NCI-H510A treated with DMSO at 0.1 percent for 48 hours (cell line): ENCODE results near the gene NEDD9.

Experiments used
- DNase-seq: peaks from one replicate; lab custom pipeline; 2025; lab: John Stamatoyannopoulos, UW

NEDD9 gene

GRCh38 chr6:11174242-11174611 is 58.2 kb downstream of the NEDD9 start:
- no peak for DNase-seq

GRCh38 chr6:11172501-11173327 is 59.8 kb downstream of the NEDD9 start:
- DNase-seq = no peak

DNA sequence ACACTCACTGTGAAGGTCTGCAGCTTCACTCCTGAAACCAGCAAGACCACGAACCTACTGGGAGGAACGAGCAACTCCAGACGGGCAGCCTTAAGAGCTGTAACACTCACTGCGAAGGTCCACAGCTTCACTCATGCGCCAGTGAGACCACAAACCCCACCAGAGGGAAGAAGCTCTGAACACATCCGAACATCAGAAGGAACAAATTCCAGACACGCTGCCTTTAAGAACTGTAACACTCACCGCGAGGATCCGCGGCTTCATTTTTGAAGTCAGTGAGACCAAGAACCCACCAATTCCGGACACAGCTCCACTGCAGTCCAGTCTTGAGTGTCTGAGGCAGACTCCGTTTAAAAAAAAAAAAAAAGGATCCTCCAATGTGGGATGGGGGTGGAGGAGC is 60.5 kb downstream of the NEDD9 start:
- DNase-seq = no peak

DNA sequence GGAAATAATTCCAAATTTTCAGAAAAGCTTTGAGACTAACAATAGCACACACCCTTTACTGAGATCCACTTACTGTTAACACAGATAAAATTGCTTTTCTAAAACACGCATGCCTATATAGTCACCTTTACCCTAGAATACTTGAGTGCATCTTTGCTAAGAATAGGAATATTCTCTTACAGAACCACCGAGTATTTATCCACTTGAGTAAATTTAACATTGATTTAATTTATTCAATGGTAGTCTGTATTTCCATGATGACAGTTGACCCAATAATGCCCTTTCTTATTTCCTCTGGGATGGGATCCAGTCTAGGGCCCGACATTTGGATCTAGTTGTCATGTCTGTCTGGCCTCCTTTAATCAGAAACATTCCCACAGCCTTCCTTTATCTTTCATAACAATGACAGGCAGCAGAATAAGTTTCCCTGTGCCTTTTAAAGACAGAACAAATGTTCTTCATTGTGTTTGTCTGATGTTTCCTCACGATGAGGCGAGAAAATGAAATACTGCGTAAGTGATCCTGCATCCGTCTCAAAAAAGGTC is 64.3 kb downstream of the NEDD9 start:
- DNase-seq = no peak

DNA sequence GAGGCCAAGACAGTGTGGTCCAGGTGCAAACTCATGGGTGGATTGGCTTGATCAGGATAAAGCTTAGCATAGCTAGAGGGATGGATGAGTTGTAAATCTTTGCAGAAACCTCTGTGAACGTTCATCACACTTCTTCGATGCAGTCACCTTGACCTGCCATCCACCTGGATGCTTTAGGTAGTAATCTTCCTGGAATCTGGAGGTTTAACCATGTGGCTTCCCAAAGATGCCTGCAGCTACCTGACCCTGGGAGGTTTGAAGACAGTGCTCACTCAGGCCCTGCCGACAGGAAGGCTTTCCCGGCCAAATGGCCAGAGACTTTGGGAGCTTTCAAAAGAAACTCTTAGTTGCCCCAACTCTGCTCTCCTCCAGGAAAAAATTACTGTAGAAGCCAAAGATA is 65.5 kb downstream of the NEDD9 start:
- no peak for DNase-seq

DNA sequence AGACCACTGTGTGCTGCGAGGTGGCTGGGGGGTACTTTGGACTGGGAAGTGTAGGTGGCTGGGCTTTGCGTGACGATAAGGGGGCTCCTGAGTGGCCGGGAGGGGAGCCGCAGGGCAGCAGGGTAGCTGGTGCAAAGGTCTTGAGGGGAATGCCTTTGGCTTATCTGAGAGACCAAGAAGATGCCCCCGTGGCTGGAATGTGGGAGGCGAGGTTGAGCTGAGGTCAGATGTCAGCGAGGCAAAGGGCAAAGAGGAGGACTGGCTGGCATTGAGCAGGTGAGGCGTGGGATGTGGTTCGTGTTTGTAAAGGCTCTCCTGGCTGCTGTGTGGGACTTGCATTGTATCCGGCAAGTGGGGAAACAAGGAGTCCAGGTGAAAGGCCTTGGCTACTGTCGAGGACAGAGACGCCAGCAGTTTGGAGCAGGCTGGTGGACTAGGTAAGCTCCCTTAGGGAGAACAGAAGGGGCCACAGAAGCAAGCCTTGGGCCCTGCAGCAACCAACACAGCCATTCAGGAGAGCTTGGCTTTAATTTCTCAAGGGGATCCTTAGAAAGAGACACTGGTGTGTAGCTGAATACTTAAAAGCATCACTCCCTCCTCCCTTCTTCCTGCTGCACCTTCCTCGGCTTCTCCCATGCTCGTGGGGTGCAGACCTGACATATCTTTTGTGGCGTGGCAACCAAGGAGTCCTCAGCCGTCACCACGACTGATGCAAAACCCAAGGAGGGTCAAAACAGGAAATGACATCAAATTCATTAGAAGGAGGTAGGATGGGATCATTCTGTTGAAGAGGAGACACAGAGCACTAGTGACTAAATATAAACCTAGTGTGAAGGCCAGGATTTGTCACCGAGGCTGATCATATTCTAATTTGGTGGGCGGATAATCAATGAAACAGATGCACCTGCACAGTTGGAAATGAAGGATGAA is 67.5 kb downstream of the NEDD9 start:
- DNase-seq = no peak

- DNase-seq = no peak
Observed at GRCh38 chr6:11163932-11164331, 68.5 kb downstream of the NEDD9 start.

GRCh38 chr6:11162262-11162661 is 70.2 kb downstream of the NEDD9 start:
- DNase-seq = no peak

GRCh38 chr6:11161031-11161956 is 71.2 kb downstream of the NEDD9 start:
- no peak for DNase-seq

GRCh38 chr6:11160199-11160598 is 72.3 kb downstream of the NEDD9 start:
- no peak for DNase-seq

DNA sequence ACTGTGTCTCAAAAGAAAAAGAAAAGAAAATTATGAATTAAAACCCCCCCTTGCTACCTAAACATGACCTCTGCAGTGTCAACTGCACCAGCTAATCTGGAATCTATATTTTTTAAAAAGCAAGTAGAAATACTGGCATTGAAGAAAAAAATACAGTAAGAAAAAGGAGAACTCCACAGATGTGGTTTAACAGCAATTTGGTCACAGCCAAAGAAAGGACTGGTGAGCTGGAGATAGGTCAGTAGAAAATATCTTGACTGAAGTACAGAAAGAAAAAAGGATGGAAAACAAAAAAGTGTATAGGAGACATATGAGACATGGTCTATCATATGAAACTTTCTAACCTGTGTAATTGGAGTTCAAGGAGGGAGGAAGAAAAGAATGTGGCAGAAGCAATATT is 76.9 kb downstream of the NEDD9 start:
- DNase-seq = no peak

DNA sequence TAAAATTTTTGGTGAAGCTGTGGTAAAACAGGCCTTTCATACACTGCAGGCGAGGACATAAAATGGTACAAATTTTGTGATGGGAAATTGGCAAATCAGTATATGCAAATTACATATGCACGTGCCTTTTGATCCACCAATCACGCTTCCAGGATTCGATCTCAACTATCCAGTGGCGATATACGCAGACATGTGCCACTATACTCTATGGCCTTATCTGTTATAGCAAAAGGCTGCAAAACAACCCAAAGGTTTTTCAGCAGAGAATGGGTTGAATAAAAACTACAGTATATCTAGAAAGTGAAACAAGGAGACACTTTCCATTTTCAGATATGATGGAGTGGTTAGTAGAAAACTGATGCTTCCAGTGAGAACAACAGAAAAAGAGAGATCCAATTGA is 79.0 kb downstream of the NEDD9 start:
- no peak for DNase-seq

- DNase-seq = no peak
Observed at GRCh38 chr6:11152581-11152980, 79.9 kb downstream of the NEDD9 start.

DNA sequence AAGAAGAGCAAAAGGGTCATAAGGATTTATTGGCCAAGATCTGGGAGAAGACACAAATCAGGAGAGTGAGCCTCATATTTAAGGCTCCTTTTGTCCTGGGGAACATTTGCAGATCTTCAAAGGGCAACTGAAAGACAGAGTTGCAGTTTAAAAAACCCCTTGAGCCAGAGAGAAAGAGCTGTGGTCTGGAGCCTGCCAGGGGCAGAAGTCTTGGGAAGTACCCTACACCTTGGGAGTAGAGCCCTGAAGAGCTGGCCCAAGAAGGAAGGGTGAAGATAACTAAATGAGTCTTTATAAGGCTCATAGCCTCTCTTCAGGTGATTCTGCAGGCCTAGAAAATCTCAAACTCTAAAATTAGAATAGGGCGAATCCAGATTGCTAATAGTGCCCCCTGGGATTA is 81.0 kb downstream of the NEDD9 start:
- no peak for DNase-seq

DNA sequence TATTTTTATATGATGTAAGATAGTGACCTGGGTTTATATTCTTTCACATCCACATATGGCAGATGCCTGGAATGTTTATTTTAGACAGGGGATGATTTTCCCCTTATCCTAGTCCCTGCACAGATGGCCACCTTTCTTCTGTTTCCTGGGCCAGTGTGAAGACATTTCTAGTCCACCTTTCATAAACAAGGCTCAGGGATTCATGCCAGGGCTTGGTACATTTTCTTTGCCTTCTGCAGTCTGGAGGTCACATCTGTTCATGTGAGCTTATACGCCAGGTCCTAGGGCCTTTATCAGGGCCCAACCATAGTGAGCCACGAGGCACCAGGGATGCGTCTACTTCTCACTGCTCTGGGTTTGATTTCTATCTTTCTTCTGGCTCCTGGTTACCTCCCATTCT is 82.9 kb downstream of the NEDD9 start:
- no peak for DNase-seq

- DNase-seq = no peak
Observed at GRCh38 chr6:11146117-11146826, 86.2 kb downstream of the NEDD9 start.

GRCh38 chr6:11144393-11144851 is 88.0 kb downstream of the NEDD9 start:
- DNase-seq = peak; percentile 4

DNA sequence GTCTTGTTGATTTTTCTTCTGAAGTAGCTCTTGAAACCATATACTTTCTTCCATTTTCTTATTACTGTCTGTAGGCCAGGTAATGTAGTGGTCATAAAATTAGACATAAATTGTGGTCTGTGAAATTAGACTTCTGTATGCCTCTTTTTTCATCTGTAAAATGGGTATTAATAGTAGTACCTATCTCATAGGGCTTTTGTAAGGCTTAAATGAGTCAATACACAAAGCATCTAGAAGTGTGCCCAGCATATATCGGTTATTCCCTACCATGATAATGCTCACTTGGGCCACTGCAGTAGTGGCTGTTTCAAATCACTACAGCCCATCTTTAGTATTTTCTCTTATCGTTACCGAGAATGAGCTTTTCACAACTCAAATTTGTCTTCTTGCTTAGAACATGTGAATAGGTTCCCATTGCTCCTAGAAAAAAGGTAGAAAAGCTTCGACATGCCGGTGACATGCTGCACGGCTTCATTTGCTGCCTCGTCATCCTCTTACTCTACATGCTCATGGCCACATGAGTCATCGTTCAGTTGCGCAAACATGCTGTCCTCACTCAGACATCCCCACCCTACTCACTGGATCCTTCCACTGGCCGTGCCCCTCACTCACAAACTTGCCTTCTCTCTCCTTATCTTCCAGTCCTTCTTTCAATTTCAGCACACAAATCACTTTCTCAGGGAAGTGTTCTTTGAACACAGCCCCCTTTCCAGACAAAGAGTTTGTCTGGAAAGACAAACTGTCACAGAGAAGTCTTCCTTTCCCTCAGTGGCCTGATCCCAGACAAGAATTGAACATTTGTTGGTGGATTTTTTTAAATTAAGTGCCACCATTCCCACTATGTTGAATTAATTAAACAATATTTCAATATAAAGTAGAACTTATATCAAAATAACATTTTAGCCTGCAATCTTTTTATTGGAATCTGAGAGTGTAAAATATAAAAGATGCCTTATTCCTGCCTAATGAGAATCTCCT is 88.8 kb downstream of the NEDD9 start:
- no peak for DNase-seq

DNA sequence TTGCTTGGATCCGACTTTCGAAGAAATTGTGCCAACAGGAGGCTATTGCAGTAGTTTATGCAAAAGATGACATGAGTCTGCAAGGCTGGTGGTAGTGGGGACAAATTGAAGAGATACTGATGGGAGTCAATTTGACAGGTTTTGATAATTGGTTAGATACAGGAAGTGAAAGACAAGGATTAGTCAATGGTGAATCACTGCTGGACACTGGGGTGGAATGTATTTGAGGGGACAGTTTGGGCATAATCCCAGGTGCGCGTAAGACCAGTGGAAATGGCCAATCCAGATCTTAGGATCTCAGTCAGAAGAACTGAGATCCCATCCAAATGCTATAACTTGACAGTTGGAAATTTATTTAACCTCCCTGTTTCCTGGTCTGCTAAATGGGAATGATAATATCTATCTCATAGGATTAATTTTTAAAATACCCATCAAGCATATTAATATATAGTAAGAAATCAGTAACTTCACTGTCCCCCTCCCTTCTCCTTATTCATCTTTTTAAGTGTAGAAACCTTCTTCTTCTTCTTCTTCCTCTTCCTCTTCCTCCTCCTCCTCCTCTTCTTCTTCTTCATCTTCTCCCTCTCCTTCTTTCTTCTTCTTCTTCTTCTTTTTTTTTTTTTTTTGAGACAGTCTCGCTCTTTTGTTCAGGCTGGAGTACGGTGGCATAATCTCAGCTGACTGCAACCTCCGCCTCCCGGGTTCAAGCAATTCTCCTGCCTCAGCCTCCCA is 90.0 kb downstream of the NEDD9 start:
- DNase-seq = no peak
